GM12874 (cell line): Measurements from ENCODE around the gene FURIN.

Source experiments
- TF ChIP-seq, protein P1 (sequence below): IDR thresholded peaks from 2 replicates; pipeline ENCODE4 v1.5.1; 2011; ENCODE audit warnings: low read depth, mild to moderate bottlenecking, control low read depth, low read length, moderate library complexity; ENCODE audit not compliant: insufficient read depth

FURIN gene

DNA sequence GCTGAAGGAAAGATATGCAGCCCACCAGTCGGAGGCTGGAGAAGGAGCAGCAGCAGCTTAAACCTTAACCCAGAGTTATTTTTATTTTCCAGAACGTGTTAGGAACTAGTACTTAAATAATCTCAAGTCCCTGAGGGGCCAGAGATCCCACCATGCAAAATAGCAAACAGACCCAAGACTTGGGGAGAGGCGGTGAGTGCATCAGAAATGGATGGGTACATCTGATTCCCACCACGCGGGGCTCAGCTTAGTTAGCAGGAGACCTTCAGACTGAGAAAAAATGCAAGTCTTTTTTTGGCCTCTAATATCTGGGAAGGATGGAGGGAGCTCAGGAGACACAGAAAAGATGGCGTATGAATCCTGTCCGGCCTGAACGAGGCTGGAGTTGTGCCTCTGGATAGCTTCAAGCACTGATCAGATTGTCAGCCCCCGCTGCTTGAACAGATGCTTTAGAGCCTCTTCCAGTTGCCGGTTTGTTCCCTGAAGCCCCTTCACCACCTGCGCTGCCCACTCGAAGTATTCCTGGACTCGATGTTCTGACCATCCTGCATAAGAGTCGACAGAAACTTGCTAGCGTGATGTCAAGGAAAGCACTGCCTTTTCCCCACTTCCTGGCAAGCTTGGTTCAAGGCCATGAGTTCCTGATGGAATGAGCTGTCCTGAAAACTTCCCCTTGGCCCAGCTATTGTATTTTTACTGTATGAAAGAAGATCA, 62.6 kb downstream of the FURIN start:
- TF ChIP-seq, protein P1, sequence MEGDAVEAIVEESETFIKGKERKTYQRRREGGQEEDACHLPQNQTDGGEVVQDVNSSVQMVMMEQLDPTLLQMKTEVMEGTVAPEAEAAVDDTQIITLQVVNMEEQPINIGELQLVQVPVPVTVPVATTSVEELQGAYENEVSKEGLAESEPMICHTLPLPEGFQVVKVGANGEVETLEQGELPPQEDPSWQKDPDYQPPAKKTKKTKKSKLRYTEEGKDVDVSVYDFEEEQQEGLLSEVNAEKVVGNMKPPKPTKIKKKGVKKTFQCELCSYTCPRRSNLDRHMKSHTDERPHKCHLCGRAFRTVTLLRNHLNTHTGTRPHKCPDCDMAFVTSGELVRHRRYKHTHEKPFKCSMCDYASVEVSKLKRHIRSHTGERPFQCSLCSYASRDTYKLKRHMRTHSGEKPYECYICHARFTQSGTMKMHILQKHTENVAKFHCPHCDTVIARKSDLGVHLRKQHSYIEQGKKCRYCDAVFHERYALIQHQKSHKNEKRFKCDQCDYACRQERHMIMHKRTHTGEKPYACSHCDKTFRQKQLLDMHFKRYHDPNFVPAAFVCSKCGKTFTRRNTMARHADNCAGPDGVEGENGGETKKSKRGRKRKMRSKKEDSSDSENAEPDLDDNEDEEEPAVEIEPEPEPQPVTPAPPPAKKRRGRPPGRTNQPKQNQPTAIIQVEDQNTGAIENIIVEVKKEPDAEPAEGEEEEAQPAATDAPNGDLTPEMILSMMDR: no peak

DNA sequence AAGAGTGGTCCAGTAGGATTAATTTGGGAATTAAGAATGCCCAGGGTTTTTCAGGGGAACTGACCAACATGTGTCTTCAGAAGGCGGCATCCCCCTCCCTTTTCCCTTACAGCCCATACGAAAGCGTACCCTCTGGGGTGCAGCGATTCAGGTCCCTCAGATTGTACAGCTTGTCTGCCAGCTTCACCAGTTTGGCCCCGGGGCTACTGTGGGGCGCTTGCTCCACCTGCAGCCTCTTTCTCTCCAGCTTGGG, 63.1 kb downstream of the FURIN start:
- TF ChIP-seq, protein P1: no peak

DNA sequence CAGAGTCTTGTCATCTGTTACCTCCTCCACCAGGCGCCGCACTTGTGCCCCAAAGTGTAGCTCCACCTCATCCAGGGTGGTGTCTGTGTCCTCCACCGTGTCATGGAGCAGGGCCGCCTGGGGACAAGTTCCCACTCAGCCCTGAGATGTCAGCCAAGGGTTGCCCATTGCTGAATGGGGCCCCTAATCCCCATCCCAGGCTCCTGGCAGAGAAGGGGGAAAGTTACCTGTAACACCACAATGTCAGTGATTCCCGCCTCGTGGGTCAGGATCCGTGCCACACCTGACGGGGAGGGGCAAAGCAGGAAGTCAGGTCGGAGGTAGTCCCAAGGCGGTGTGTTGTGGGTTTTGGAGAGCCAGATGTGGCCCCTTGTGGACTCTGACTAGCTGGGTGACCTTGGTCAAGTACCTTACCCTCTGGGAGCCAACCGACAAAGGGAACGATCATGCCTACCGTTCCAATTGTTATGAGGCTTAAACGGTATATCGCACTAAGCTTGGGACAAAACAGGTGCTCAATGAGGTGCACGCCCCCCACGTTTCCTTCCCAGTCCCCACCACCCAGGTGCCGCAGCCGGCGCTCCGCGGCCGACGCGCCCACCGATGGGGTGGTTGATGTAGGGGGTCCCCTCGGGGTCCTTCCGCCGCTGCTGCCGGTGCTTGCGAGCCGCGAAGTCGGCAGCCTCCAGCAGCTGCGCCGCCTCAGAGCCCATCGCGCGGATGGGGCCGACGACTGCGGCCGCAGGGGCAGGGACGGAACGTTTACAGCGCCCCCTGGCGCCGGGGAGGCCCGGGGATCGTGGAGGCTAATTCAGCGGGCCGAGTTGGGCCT, 63.7 kb downstream of the FURIN start, which contains the start of gene HDDC3:
Gene HDDC3, minus strand, starts transcription at position 722 of the 832 bp plus-strand sequence. Its CDS starts 9 bp downstream, at position 713.
- TF ChIP-seq, protein P1: peak; percentile 95

DNA sequence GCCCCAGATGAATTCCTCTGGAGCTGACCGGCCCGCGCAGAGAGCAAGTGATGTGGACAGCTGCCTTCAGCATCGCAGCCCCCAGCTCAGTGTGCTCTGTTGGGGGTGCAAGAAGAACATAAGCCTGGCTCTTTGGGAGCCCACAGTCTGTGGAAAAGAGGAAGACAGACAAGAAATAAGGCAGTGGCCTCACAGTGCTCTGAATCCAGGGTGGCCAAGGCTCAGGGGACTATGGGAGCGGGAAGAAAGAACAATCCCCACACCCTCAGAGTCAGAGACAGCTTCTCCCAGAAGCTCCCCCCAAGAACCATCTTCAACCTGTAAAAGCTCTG, 64.2 kb downstream of the FURIN start:
- TF ChIP-seq, protein P1: no peak
